ENCODE data around the gene ST8SIA4.

Gene ST8SIA4

GRCh38 chr5:100826133-100826532, 76.9 kb downstream of the ST8SIA4 start:
- H3K27me3 Mint-ChIP-seq = no peaks in the 10 kb centered on the region
- no peak for DNase-seq

GRCh38 chr5:100824635-100825034, 78.4 kb downstream of the ST8SIA4 start:
- H3K27me3 Mint-ChIP-seq = no peaks in the 10 kb centered on the region
- peaks cover 46% of the 10 kb centered on the region for H3K4me1 Mint-ChIP-seq

More at GRCh38 chr5:100826133-100826532, 76.9 kb downstream of the ST8SIA4 start:
- Mint-ChIP-seq H3K27ac (peak overlapping the region; percentile 44 to 68), H3K9me3 (no peaks in the 10 kb centered on the region), H3K4me3 (peak overlapping the region; percentile 35 to 62), H3K4me1 (peaks cover 33% of the 10 kb centered on the region)
- ATAC-seq = peak; percentile 67

GRCh38 chr5:100823812-100824211, 79.3 kb downstream of the ST8SIA4 start:
- no peaks in the 10 kb centered on the region for H3K27me3 Mint-ChIP-seq
- no peak overlapping the region for H3K27ac Mint-ChIP-seq
- H3K4me1 Mint-ChIP-seq = peaks cover 41% of the 10 kb centered on the region
- DNase-seq (no peak), ATAC-seq (no peak)
- no peaks in the 10 kb centered on the region for H3K9me3 Mint-ChIP-seq
- no peak overlapping the region for H3K4me3 Mint-ChIP-seq

More at GRCh38 chr5:100824635-100825034, 78.4 kb downstream of the ST8SIA4 start:
- H3K9me3 Mint-ChIP-seq = no peaks in the 10 kb centered on the region
- DNase-seq (no peak), ATAC-seq (no peak)
- H3K4me3 Mint-ChIP-seq = no peak overlapping the region
- no peak overlapping the region for H3K27ac Mint-ChIP-seq

- Mint-ChIP-seq H3K4me3 (no peak overlapping the region), H3K27ac (no peak overlapping the region), H3K4me1 (peaks cover 36% of the 10 kb centered on the region), H3K27me3 (no peaks in the 10 kb centered on the region), H3K9me3 (no peaks in the 10 kb centered on the region)
- no peak for ATAC-seq
- no peak for DNase-seq
Measured at GRCh38 chr5:100821751-100822150, 81.3 kb downstream of the ST8SIA4 start.

GRCh38 chr5:100818340-100818739, 84.7 kb downstream of the ST8SIA4 start:
- no peak overlapping the region for H3K4me3 Mint-ChIP-seq
- no peaks in the 10 kb centered on the region for H3K27me3 Mint-ChIP-seq
- no peaks in the 10 kb centered on the region for H3K9me3 Mint-ChIP-seq
- H3K27ac Mint-ChIP-seq = no peak overlapping the region
- no peak for DNase-seq
- H3K4me1 Mint-ChIP-seq = peaks cover 36% of the 10 kb centered on the region
- no peak for ATAC-seq

GRCh38 chr5:100803397-100803796, 99.7 kb downstream of the ST8SIA4 start:
- DNase-seq (no peak), ATAC-seq (no peak)
- no peaks in the 10 kb centered on the region for H3K4me1 Mint-ChIP-seq
- H3K9me3 Mint-ChIP-seq = peaks cover 22 to 23% of the 10 kb centered on the region in 2 donors
- H3K27me3 Mint-ChIP-seq = no peaks in the 10 kb centered on the region
- no peak overlapping the region for H3K27ac Mint-ChIP-seq
- no peak overlapping the region for H3K4me3 Mint-ChIP-seq

- Mint-ChIP-seq H3K27ac (no peak overlapping the region), H3K27me3 (no peaks in the 10 kb centered on the region)
- no peak for ATAC-seq
Measured at GRCh38 chr5:100802208-100802607, 100.9 kb downstream of the ST8SIA4 start.

GRCh38 chr5:100800562-100800961, 102.5 kb downstream of the ST8SIA4 start:
- Mint-ChIP-seq H3K4me3 (no peak overlapping the region), H3K9me3 (peaks cover 22 to 23% of the 10 kb centered on the region in 2 donors), H3K4me1 (no peaks in the 10 kb centered on the region), H3K27me3 (no peaks in the 10 kb centered on the region), H3K27ac (no peak overlapping the region)
- ATAC-seq = no peak
- no peak for DNase-seq

More at GRCh38 chr5:100802208-100802607, 100.9 kb downstream of the ST8SIA4 start:
- no peaks in the 10 kb centered on the region for H3K4me1 Mint-ChIP-seq
- peaks cover 22 to 23% of the 10 kb centered on the region in 2 donors for H3K9me3 Mint-ChIP-seq
- no peak overlapping the region for H3K4me3 Mint-ChIP-seq
- DNase-seq = no peak

- H3K27ac Mint-ChIP-seq = peak overlapping the region in 1 of 2 donors; percentile 25
- H3K9me3 Mint-ChIP-seq = peaks cover 22 to 30% of the 10 kb centered on the region in 2 donors
- DNase-seq (no peak), ATAC-seq (no peak)
- no peaks in the 10 kb centered on the region for H3K27me3 Mint-ChIP-seq
- no peaks in the 10 kb centered on the region for H3K4me1 Mint-ChIP-seq
- no peak overlapping the region for H3K4me3 Mint-ChIP-seq
Measured at GRCh38 chr5:100799166-100799565, 103.9 kb downstream of the ST8SIA4 start.

GRCh38 chr5:100797861-100798260, 105.2 kb downstream of the ST8SIA4 start:
- no peaks in the 10 kb centered on the region for H3K27me3 Mint-ChIP-seq
- peaks cover 17 to 42% of the 10 kb centered on the region in 2 donors for H3K9me3 Mint-ChIP-seq
- H3K4me1 Mint-ChIP-seq = no peaks in the 10 kb centered on the region
- ATAC-seq (no peak), DNase-seq (no peak)
- H3K4me3 Mint-ChIP-seq = no peak overlapping the region
- no peak overlapping the region for H3K27ac Mint-ChIP-seq

GRCh38 chr5:100796851-100797250, 106.2 kb downstream of the ST8SIA4 start:
- peaks cover 12 to 40% of the 10 kb centered on the region in 2 donors for H3K9me3 Mint-ChIP-seq
- no peak for ATAC-seq

GRCh38 chr5:100794844-100795243, 108.2 kb downstream of the ST8SIA4 start:
- Mint-ChIP-seq H3K4me3 (no peak overlapping the region), H3K4me1 (peaks cover 8% of the 10 kb centered on the region), H3K27ac (no peak overlapping the region), H3K27me3 (peaks cover 11% of the 10 kb centered on the region), H3K9me3 (peaks cover 4 to 31% of the 10 kb centered on the region in 2 donors)
- no peak for ATAC-seq
- no peak for DNase-seq

More at GRCh38 chr5:100796851-100797250, 106.2 kb downstream of the ST8SIA4 start:
- H3K4me3 Mint-ChIP-seq = no peak overlapping the region
- H3K4me1 Mint-ChIP-seq = no peaks in the 10 kb centered on the region
- no peaks in the 10 kb centered on the region for H3K27me3 Mint-ChIP-seq
- no peak for DNase-seq
- peak overlapping the region in 1 of 2 donors; percentile 29 for H3K27ac Mint-ChIP-seq

GRCh38 chr5:100794218-100794617, 108.9 kb downstream of the ST8SIA4 start:
- H3K27ac Mint-ChIP-seq = no peak overlapping the region
- H3K4me1 Mint-ChIP-seq = peaks cover 8% of the 10 kb centered on the region
- H3K4me3 Mint-ChIP-seq = no peak overlapping the region
- peaks cover 4 to 31% of the 10 kb centered on the region in 2 donors for H3K9me3 Mint-ChIP-seq
- ATAC-seq (no peak), DNase-seq (no peak)
- peaks cover 11% of the 10 kb centered on the region for H3K27me3 Mint-ChIP-seq

GRCh38 chr5:100792781-100793180, 110.3 kb downstream of the ST8SIA4 start:
- H3K27ac Mint-ChIP-seq = no peak overlapping the region
- DNase-seq (no peak), ATAC-seq (no peak)
- H3K27me3 Mint-ChIP-seq = peaks cover 11% of the 10 kb centered on the region
- no peak overlapping the region for H3K4me3 Mint-ChIP-seq
- H3K9me3 Mint-ChIP-seq = peaks cover 4 to 25% of the 10 kb centered on the region in 2 donors
- H3K4me1 Mint-ChIP-seq = peaks cover 8% of the 10 kb centered on the region

GRCh38 chr5:100791391-100791790, 111.7 kb downstream of the ST8SIA4 start:
- peak overlapping the region in 1 of 2 donors; percentile 68 for H3K27ac Mint-ChIP-seq
- ATAC-seq (no peak), DNase-seq (no peak)
- H3K9me3 Mint-ChIP-seq = peaks cover 4 to 26% of the 10 kb centered on the region in 2 donors
- peaks cover 11% of the 10 kb centered on the region for H3K27me3 Mint-ChIP-seq
- peaks cover 8% of the 10 kb centered on the region for H3K4me1 Mint-ChIP-seq
- H3K4me3 Mint-ChIP-seq = no peak overlapping the region

GRCh38 chr5:100790951-100791350, 112.1 kb downstream of the ST8SIA4 start:
- DNase-seq (no peak), ATAC-seq (no peak)
- H3K4me1 Mint-ChIP-seq = peaks cover 8% of the 10 kb centered on the region
- no peak overlapping the region for H3K27ac Mint-ChIP-seq
- peaks cover 11% of the 10 kb centered on the region for H3K27me3 Mint-ChIP-seq
- H3K9me3 Mint-ChIP-seq = peaks cover 4 to 31% of the 10 kb centered on the region in 2 donors
- no peak overlapping the region for H3K4me3 Mint-ChIP-seq

- Mint-ChIP-seq H3K9me3 (peaks cover 5 to 38% of the 10 kb centered on the region in 2 donors), H3K27me3 (peaks cover 11% of the 10 kb centered on the region), H3K4me1 (peaks cover 8% of the 10 kb centered on the region), H3K27ac (peak overlapping the region in 1 of 2 donors; percentile 28), H3K4me3 (no peak overlapping the region)
- peak; percentile 57 for ATAC-seq
- DNase-seq = no peak
Measured at GRCh38 chr5:100790170-100790665, 112.9 kb downstream of the ST8SIA4 start.
